GM21360 (cell line): ENCODE measurements around the gene SDK1.
"Not testable (repeated sequence)": the region's sequence is repeated elsewhere in the genome, so short reads cannot be mapped to it uniquely, and the experiment has no call there.

ENCODE experiments used
- ATAC-seq: cut with Tn5 transposase; IDR thresholded peaks from one replicate; pipeline ENCODE4 v1.9.1; 2021; ENCODE audit warnings: mild to moderate bottlenecking, moderate library complexity; ENCODE audit not compliant: unreplicated experiment

The SDK1 gene

DNA sequence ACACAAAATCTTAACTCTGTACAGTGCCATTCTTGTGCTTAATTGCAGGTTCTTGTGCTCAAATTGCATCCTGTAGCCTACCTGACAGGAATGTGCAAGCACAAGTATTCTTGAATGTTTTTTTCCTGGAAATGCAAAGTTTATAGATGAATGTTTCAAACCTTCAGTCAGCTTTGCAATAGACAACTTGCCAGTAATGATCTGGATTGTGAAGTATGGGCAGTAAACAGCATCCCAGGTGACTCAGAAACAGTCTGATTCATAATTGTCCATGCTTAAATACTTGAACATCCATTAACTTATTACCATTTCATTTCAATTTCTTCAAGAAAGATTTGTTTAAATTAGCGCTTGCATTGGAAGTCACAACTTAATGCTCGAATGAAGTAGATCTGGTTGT is 347.2 kb downstream of the SDK1 start:
- no peak for ATAC-seq

DNA sequence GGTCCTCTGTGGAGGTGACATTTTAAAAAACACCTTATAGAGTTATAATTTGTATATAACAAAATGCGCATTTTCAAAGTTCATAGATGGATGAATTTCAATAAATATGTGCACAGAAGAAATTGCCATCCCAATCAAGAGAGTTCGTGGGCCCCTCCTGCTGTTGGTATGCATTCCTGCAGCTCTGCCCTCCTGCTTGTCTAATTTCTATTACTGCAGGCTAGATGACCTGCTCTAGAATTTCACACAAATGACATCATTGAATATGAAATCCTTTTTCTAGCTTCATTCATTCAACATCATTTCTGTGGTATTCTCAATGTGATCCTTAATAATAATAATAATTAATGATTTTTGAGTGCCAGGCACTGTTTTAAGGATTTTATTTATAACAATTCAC is 348.2 kb downstream of the SDK1 start:
- no peak for ATAC-seq

DNA sequence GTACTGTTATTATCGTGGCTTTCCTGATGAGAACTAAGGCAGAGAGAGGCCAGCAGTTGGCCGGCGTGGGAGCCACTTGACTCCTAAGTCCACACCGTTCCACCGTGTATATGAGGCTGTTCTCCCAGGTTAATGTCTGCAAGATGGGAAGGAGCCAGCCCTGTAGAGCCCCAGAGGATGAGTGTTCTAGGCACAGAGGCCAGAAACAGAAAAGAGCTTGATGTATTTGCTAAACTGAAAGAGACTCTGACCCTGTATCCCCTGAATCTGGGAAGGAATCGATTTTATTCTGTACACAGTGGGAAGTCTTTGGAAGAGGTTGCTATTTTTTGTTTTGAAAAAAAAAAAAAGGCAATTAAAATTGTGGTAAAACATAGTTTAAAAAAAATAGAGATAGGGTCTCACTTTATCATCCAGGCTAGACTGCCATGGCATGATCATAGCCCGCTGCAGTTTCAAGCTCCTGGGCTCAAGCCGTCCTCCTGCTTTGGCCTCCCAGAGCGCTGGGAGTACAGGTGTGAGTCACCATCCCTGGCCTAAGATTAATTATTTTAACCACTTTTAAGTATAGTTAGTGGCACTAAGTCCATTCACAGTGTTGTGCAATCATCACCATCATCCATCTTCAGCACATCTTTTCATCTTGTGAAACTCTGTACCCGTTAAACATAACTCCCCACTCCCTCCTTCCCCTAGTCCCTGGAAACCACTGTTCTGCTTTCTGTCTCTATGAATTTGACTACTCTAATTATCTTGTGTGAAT is 348.8 kb downstream of the SDK1 start:
- no peak for ATAC-seq

DNA sequence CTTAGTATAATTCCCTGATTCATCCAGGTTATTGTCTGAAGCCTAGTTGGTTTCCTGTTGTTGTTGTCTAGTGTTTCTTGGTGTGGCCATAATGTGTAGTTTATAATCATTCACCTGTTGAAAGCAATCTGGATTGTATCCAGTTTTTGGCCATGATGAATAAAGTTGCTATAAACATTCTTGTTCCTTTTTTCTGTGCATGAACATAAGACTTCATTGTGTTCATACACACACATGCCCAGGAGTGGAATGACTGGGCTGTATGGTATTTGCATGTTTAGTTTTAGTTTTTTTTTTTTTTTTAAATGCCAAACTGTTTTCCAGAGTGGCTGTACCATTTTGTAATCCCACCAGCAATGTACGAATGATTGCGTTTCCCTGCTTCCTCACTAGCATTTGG is 349.8 kb downstream of the SDK1 start:
- ATAC-seq = no peak

DNA sequence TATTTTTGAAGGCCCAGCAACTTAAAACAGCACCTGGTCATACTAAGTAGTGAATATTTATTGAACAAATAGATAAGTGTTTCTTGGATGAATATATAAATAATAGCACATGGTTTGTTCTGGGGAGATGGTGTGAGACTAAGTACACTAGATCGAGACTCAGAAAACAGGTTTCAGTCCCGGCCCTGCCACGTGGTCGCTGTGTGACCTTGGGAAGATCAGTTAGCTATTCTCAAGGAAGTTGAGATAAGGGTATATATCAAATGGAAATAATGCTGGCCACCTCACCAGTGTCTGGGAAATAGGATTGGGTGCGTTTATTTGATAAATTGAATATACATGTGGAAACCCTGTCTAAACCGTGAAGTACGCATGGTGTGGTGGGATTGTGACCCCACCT is 354.6 kb downstream of the SDK1 start:
- ATAC-seq = no peak

DNA sequence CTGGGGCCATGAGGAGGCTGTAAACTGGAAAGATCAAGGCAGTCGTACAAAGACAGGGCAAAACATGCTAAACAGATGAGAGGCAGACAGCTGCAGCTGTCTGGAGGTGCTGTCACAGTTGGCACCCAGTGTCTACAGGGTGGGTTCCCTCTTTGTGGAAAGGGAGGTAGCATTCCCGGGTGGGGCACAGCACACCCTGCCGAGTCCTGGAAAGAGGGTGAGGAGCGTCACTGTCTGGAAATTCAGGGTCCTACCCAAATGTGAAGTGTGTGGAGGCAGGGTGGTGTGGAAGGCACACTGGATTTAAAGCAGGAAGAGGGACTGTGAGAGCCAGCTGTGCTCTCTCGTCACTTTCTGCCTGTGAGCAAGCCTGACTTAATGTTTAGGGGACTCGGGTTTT is 356.2 kb downstream of the SDK1 start:
- no peak for ATAC-seq

DNA sequence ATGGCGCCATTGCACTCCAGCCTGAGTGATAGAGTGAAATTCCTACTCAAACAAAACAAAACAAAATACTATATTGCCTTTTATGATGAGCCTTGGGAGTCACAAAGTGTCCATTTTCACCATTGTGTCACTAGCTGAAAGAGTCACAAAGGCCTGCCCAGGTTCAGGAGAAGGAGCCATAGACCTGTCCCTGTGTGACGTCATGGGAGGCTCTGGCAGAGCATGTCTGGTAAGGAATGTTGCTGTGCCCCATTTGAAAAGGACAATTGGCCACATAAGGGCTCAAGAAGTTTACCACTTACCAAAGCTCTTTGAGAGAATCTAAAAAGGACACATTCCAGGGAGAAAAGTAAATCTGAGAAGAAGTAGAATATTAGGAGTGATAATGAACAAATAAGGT is 367.7 kb downstream of the SDK1 start:
- no peak for ATAC-seq

DNA sequence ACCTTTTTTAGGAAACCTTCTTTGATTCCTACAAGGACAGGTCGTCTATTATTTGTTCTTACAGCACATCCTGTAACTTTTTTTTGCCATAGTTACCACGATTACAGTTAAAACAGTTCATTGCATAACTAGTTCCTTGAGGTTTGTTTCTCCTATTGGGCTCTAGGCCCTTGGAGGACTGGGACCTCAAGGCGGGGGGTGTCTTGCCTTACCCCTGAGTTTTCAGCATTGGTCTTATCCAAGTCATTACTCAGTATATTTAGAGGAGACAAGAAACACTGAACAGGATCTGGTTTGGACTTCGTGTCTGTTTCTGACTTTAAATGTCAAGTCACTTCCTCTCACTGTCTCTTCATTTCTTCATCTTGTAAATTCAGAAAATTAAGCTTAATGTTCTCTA is 369.8 kb downstream of the SDK1 start:
- ATAC-seq = no peak

DNA sequence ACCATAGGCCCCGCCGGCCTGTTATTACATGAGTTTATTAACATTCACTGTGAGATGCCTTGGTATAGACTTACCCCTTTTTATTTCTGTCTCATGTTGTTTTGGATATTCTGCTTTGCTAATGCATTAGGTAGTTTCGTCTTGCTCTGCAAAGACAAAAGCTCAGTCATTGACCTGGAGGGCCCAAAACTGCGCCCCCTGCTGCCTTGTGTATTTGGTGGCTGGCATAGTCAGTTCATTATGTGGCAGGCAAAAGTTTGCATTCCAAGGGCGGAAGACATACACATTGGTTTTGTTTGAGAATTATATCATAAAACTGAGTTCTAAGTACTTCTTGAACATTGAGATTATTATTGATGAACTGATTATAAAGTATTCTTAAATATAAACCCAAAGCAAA is 372.5 kb downstream of the SDK1 start:
- no peak for ATAC-seq

DNA sequence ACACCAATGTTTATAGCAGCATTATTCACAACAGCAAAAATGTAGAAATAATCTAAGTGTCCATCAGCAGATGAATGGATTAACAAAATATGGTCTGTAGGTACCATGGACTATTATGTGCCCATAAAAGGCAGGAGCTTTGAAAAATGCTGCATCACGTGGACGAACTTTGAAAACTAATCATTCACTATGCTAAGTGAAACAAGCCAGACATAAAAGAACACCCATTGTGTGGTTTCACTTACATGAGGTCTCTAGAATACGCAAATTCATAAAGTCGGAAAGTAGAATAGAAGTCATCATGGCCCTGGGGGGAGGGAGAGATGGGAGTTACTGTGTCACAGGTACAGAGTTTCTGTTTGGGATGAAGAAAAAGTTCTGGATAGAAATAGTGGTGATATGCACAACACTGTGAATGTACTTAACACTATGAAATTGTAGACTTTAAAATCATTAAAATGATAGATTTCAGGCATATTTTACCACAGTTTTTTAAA is 377.3 kb downstream of the SDK1 start:
- no peak for ATAC-seq

DNA sequence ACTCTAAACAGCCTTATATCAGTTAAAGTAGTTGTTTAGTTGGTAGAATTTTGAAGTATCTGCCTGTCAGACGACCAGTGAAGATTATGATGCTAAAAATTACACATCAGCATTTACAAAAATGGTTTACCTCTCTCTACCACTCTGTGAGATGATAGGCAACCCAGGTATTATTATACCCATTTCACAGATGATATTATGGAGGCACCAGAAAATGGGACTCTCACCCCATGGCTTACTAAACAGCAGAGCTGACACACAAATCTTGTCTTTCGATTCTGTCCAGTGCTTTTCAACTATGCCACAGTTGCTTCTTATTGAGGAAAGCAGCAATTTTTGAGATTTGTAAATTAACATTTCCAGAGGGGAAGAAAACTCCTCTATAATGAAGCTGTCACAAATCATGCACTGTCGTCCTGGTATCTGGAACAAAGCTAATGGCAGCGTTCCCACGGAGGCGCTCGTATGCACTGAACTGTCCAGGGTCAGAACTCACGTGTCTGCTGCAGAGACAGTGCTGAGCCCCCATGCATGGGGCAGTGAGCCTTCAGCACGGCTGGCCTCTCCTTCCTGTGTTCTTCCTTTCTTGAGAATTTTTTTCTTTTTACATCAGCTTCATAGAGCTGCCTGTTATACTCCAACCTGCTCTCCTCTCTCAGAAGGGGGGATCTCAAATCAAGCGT is 381.1 kb downstream of the SDK1 start:
- no peak for ATAC-seq

DNA sequence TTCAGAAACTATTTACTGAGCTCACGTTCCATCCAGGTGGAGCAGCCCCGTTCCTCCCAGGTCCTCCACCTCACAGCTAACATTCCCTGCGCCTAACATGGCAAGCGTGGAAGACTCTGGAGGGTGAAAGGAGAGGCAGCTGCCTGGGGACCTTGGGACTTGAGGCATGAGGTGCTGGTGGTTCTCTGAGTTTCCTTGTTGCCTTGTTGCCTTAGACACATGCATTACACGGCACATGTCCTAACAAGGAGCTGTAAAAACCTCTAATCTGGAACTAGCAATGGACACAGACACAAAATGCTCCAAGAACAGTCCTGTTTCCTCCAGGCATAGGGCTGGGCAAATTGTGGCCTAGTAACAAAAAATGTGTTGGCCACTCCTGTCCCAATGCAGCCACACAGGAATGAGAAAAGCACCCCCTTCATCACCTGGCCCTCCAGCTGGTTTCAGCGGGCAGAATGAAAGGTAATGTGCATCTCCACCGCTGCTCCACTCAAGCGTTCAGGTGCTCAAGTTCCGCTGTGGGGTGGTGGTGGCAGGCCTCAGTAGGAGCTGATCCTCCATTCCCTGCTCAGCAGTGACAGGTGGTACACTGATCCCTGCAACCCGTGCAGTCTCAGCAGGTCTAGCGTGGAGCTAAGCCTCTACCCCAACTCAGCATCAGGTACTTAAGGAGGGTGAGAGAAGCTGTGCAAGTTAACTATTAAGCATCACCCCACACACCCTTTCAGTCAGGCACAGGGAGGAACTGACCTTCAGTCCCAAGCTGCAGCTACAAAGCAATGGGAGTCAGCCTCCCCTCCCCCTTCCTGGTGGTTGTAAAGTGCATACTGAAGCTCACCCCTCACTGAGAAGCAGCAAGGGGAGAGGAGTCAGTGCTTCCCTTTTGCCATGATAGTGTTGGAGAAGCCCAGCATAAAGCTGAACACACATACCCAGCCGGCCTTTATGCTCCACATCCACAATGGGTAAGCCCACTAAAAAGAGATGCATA is 382.8 kb downstream of the SDK1 start:
- ATAC-seq = no peak

DNA sequence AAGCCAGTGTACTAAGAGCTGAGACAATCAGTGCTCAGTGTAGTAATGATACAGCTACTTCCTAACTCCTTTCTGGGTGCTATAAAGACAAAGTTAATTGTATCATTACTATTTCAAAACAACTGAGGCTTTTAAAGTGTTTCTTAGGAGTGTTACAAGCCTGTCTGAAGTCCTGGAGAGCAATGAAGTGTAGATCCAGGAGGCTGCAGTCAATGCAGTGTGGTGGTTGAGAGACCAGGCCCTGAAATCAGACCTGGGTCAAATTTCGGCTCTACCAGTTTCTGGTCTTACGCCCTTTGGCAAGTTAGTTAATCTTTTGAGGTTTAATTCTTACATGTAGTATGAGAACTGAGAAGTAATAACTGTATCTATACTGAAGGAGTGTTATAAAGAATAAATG is 387.0 kb downstream of the SDK1 start:
- ATAC-seq = no peak

DNA sequence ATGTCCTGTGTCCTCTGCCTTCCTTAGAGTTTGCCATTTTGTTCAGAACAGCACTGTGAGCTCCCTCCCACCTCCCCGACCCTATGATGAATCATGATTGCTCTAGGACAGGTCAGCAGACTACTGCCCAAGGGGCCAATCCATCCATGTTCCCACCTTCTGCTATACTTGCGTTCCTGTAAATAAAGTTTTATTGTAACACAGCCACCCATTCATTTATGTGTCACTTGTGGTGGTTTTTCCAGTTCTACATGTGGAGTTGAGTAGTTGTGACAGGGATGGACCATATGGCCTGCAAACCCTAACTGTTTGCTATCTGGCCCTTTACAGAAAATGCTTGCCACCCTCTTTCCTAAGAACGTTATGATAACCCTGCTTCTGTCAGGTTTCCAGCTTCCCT is 387.8 kb downstream of the SDK1 start:
- no peak for ATAC-seq

DNA sequence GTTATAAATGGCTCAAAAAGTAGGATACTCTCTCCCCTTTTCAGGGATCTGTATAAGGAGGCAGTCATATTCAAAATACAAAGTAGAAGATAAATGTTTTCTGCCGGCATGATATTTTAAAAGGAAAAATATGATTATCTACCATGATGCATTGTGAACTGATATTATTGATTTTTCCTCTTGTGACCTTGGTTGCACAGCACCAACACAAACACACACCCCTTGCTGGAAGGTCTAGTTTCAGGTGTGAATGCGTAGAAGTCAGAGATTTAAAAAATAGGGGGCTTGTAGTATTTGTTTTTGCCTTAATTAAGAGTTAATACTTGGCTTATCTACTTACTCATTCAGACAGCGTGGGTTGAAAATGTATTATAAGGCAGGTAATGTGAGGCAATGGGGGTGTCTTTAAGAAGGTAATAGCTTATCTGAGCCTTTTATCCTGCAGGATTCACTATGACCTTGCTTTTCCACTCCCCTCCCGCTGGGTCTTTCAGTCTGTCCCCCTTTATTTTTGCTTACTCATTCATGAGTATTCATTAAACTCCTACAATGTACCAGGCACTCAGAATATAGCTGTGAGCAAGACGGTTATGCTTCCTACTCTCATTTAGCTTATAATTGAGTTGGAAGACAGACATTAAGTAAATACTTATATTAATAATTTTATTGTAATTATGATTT is 390.6 kb downstream of the SDK1 start:
- no peak for ATAC-seq

DNA sequence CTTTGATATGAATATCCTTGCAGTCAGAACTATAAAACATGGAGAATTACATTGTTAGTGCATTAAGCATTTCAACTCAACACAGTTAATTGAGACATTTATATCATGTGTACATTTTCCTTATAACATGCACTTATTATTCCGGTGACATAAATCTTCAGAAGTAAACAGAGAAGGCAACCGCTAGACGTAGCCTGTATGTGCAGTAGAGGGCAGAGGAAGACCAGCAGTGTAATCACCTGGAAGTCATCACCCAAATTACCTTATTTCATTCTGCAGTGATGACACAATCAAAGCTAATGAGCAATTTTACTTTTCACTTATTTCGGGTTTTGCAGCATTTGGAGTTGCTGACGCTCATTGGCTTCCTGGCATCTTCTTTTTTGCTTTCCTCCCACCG is 394.6 kb downstream of the SDK1 start:
- ATAC-seq = no peak

DNA sequence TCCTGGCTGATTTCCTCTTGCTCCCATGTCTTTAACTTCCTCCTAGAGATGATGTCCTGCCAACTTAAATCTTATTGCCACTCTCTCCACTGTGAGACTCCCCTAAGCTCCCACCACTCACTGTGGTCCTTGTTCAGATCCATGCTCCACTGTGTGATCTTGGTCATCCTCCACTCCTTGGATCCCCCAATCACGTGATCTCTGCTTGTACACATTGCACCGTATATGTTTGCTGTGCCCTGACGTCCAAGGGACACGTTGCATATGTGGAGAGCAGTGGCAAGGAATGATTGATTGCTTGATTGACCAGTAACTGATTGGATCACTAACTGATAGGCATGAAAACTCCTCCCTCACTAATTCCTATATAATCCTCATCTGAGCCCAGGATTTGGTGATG is 395.1 kb downstream of the SDK1 start:
- ATAC-seq = no peak

DNA sequence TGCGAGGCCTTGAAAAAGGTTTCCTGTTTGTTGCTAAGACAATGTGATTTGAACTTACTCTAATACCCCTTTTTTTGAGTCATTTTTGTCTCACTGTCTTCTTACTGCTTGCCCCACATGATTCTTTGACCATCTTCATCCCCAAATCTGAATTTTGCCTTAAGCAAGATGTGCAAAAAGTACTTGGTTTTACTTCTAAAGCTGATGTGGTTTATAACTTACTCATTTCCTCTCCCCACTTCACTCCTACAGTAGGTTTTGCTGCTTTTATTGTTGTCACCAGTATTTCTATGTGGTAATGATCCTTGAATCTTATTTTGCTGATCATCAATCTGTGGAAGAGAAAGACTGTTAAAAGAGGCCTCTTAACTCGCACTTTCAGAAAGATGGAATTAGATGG is 396.4 kb downstream of the SDK1 start:
- no peak for ATAC-seq

DNA sequence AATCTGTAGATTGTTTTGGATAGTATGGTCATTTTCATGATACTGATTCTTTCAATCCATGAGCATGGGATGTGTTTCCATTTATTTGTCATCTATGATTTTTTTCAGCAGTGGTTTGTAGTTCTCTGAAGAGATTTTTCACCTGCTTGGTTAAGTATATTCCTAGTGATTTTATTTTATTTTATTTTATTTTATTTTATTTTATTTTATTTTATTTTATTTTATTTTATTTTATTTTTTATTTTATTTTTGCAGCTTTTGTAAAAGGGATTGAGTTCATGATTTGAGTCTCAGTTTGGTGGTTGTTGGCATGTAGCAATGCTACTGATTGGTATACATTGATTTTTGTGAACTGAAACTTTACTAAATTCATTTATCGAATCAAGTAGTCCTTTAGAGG is 404.2 kb downstream of the SDK1 start:
- ATAC-seq = no peak

DNA sequence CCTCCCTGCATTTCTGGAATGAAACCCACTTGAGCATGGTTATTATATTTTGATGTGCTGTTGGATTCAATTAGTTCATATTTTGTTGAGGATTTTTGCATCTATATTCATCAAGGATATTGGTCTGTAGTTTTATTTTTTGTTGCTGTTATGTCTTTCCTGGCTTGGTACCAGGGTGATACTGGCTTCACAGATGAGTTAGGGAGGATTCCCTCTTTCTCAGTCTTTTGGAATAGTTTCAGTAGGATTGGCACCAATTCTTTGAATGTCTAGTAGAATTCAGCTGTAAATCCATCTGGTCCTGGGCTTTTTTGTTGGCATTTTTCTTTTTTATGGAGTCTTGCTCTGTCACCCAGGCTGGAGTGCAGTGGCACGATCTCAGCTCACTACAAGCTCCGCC is 405.0 kb downstream of the SDK1 start:
- ATAC-seq = not testable (repeated sequence)

DNA sequence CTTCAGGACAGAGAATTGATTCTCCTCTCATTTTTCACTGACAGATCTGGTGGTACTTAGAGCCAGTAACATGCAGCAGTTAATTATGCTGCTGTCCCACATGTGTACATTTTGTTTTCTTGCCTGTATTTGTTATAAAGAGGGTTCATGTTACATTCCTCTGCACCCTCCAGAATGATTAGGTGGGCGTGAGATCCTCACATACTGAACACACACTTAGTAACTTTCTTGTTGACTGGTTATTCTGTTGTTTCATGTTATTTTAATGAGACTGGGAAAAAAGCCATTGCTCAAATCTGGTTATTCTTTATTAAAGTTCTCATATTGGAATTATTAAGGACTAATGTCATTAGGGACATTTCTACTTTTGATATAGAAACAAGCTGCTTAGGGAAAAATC is 409.1 kb downstream of the SDK1 start:
- ATAC-seq = no peak
